CD4-positive, alpha-beta T cell treated with Interleukin-1 beta for 1 hour (primary cell): ENCODE results near the gene SLC38A11.
"Not testable (repeated sequence)": the region's sequence is repeated elsewhere in the genome, so short reads cannot be mapped to it uniquely, and the experiment has no call there.

Source experiments
- DNase-seq, 2 donors: peaks; one replicate each; pipeline ENCODE4 v3.0.0-alpha.2; 2020 to 2022

The SLC38A11 gene

GRCh38 chr2:164875334-164876205, 79.8 kb downstream of the SLC38A11 start:
- DNase-seq = no peak

GRCh38 chr2:164873210-164873908, 82.0 kb downstream of the SLC38A11 start:
- no peak for DNase-seq

GRCh38 chr2:164871404-164871803, 83.9 kb downstream of the SLC38A11 start:
- DNase-seq = no peak

GRCh38 chr2:164869420-164869772, 85.9 kb downstream of the SLC38A11 start:
- DNase-seq = no peak

GRCh38 chr2:164868563-164869419, 86.5 kb downstream of the SLC38A11 start:
- DNase-seq = no peak

- DNase-seq = no peak
These were observed 87.4 kb downstream of the SLC38A11 start for GRCh38 chr2:164867779-164868397.

GRCh38 chr2:164866381-164866780, 88.9 kb downstream of the SLC38A11 start:
- peak in 1 of 2 donors; percentile 8 for DNase-seq

GRCh38 chr2:164860694-164861042, 94.7 kb downstream of the SLC38A11 start:
- no peak for DNase-seq

GRCh38 chr2:164859906-164860693, 95.2 kb downstream of the SLC38A11 start:
- DNase-seq = not testable (repeated sequence)

- no peak for DNase-seq
These were observed 96.0 kb downstream of the SLC38A11 start for GRCh38 chr2:164859251-164859818.

- DNase-seq = no peak
These were observed 103.2 kb downstream of the SLC38A11 start for GRCh38 chr2:164852086-164852485.

- DNase-seq = no peak
These were observed 105.1 kb downstream of the SLC38A11 start for GRCh38 chr2:164850235-164850634.

- DNase-seq = no peak
These were observed 105.8 kb downstream of the SLC38A11 start for GRCh38 chr2:164849506-164849905.

- no peak for DNase-seq
These were observed 107.2 kb downstream of the SLC38A11 start for GRCh38 chr2:164847981-164848741.

- DNase-seq = no peak
These were observed 108.0 kb downstream of the SLC38A11 start for GRCh38 chr2:164847291-164847690.

GRCh38 chr2:164846276-164846675, 109.0 kb downstream of the SLC38A11 start:
- no peak for DNase-seq
